Heart left ventricle (tissue), 16 donors: ENCODE measurements around the gene HEPACAM. TPM values are rescaled to one million over a fixed set of nuclear protein-coding genes. Genes with fewer than 3 reads are reported as not detected.

Experiments used
- ATAC-seq, 4 donors: fragments of 200-7000 bp; cut with Tn5 transposase; one replicate each; pipeline ENCODE4 v1.9.1; 2020 to 2022; ENCODE audit warnings: moderate library complexity in 4 of 4, mild to moderate bottlenecking in 3 of 4, moderate number of reproducible peaks in 1 of 4
- DNase-seq, 5 donors: peaks; one replicate each; pipeline ENCODE4 v3.0.0-alpha.2; 2020
- H3K27ac ChIP-seq, 12 donors: fragments of 200-600 bp; sonication (generic) in 4 of 12; one replicate each; pipeline versions ENCODE4 v1.5.0 to v1.8.0; 2016 to 2022; ENCODE audit warnings: mild to moderate bottlenecking in 2 of 12
- H3K27me3 ChIP-seq, 9 donors: fragments of 200-600 bp; sonication (generic) in 2 of 9; one replicate each; pipeline versions ENCODE4 v1.5.1 to v1.8.0; 2016 to 2022; ENCODE audit warnings: mild to moderate bottlenecking in 3 of 9
- H3K36me3 ChIP-seq, 9 donors: fragments of 200-600 bp; sonication (generic) in 2 of 9; one replicate each; pipeline versions ENCODE4 v1.5.0 to v1.8.0; 2018 to 2022; ENCODE audit warnings: mild to moderate bottlenecking in 2 of 9
- H3K4me1 ChIP-seq, 12 donors: fragments of 200-600 bp; sonication (generic) in 4 of 12; one replicate each; pipeline versions ENCODE4 v1.5.0 to v1.8.0; 2016 to 2022; ENCODE audit warnings: mild to moderate bottlenecking in 3 of 12
- H3K4me3 ChIP-seq, 12 donors: fragments of 200-600 bp; sonication (generic) in 4 of 12; one replicate each; pipeline versions ENCODE4 v1.5.0 to v1.8.0; 2017 to 2022; ENCODE audit warnings: mild to moderate bottlenecking in 9 of 12, moderate library complexity in 4 of 12
- H3K9me3 ChIP-seq, 12 donors: fragments of 200-600 bp; sonication (generic) in 4 of 12; one replicate each; pipeline versions ENCODE4 v1.5.0 to v1.8.0; 2016 to 2022; ENCODE audit warnings: mild to moderate bottlenecking in 1 of 12
- CTCF ChIP-seq, 12 donors: fragments of 200-600 bp; sonication (generic) in 4 of 12; IDR thresholded peaks; one replicate each; pipeline versions ENCODE4 v1.5.0 to v1.8.0; 2018 to 2022; ENCODE audit warnings: antibody characterized with exemption in 12 of 12, mild to moderate bottlenecking in 5 of 12
- POLR2A ChIP-seq, 2 donors: fragments of 450-650 bp; IDR thresholded peaks; one replicate each; pipeline ENCODE4 v1.6.1; 2017; ENCODE audit warnings: antibody characterized with exemption in 2 of 2, mild to moderate bottlenecking in 2 of 2, moderate library complexity in 2 of 2
- WGBS, 4 donors: extraction: QIAGEN DNeasy Blood & Tissue Kit in 2 of 4; methylation state at CpG; one replicate each; pipeline versions ENCODE4 v1.1.5 to v1.1.7; 2013 to 2018; 5-methylcytosine and 5-hydroxymethylcytosine counted together
- intact Hi-C, 10 donors: fragments of 100-400 bp; cut with DNase I; formaldehyde crosslinking; loops; one replicate each; pipeline versions ENCODE4 v1.11.1 to v1.14.2; 2022
- polyA plus RNA-seq, 2 donors: library from polyadenylated mRNA; stranded (reverse); fragments of 200-250 nt; gene quantifications; one replicate each; pipeline ENCODE4 v1.2.3, GENCODE V29; 2013
- total RNA-seq, 9 donors: library from RNA; depleted of rRNA in 2 of 9; stranded (reverse); fragments of >200 nt in 2 of 9; fragmentation: NEBNext Ultra II Directional in 3 of 9; extraction: Animal tissue kit (Norgen Biotek cat#: 25700) in 3 of 9; gene quantifications; one replicate each; pipeline versions ENCODE4 v1.1.0 to v1.2.4, GENCODE V29; 2016 to 2023
- donor health status: ischemic (EF 13 %, LVEDD 7.1; RV severe dilation, severe dysfunction).
- donor health status: healthy with polysubstance abuse.
- donor health status: DM: no; HTN: yes; CAD: no.
- donor health status: DM: no; HTN: no; CAD: no.
- donor health status: ischemic (EF 25% LVEDD 6.9; RV normal size, moderate dysfunction).
- donor health status: ischemic (EF 25% LVEDD 5.7; RV mildly dilated, moderate dysfunction).
- donor health status: healthy.
- donor health status: DM: yes; HTN: yes; CAD: no.
- donor health status: ischemic (EF 35%, LVEDD 5.7; RV mildly dilated, moderate dysfunction).
- donor health status: nonischemic (EF 11% LVEDD 7.7; RV severe dilation, severe dysfunction).
- donor health status: DM: yes; HTN: yes; CAD: no.
- donor health status: PGD.
- donor health status: ischemic (EF 29% LVEDD 5.4; RV normal size, mild dysfunction).
- donor health status: nonischemic (EF 23%, LVEDD 6.1; RV moderate dilation, normal function).

The HEPACAM gene
- total and polyA plus RNA-seq, 11 donors: 0.07 to 2.6 (median 0.38) TPM; not detected in 4

GRCh38 chr11:124930799-124931198 lies 5.0 kb downstream of the HEPACAM start:
- no peak overlapping the region for H3K4me3 ChIP-seq
- no peak for TF ChIP-seq CTCF (IDR thresholded peaks at IDR 0.05)
- no peak for TF ChIP-seq POLR2A (IDR thresholded peaks at IDR 0.05)
- no peaks in the 10 kb centered on the region for H3K4me1 ChIP-seq
- no peak overlapping the region for H3K27ac ChIP-seq
- DNase-seq (no peak), ATAC-seq (no peak)
- WGBS, 4 donors: 79 to 85% (median 82%) methylated on average over 3 of the region's 3 CpGs
- intact Hi-C loops: no loop called here
- H3K36me3 ChIP-seq: no peaks in the 10 kb centered on the region
- H3K9me3 ChIP-seq: no peaks in the 10 kb centered on the region
- H3K27me3 ChIP-seq: peaks cover 0 to 6% (median 0%) of the 10 kb centered on the region in 9 donors

- no peak for TF ChIP-seq POLR2A (IDR thresholded peaks at IDR 0.05)
- TF ChIP-seq CTCF (IDR thresholded peaks at IDR 0.05): no peak
- no peaks in the 10 kb centered on the region for H3K36me3 ChIP-seq
- H3K27me3 ChIP-seq: no peaks in the 10 kb centered on the region
- H3K27ac ChIP-seq: no peak overlapping the region
- no peaks in the 10 kb centered on the region for H3K4me1 ChIP-seq
- ATAC-seq (no peak), DNase-seq (no peak)
- H3K4me3 ChIP-seq: no peak overlapping the region
- 31 to 52% (median 44%) methylated on average over 4 of the region's 4 CpGs for WGBS, 4 donors
- intact Hi-C loops: loop anchor here in 2 of 10 donors (10.0 kb wide), 1 partner anchor 54 kb away; no protein-coding TSS in a partner anchor
- H3K9me3 ChIP-seq: no peaks in the 10 kb centered on the region
Observed at GRCh38 chr11:124928942-124929665, 6.7 kb downstream of the HEPACAM start.

- intact Hi-C loops: loop anchor here in 2 of 10 donors (10.0 kb wide), 1 partner anchor 48 kb away; no protein-coding TSS in a partner anchor
- Histone ChIP-seq H3K27ac (no peak overlapping the region), H3K36me3 (no peaks in the 10 kb centered on the region), H3K9me3 (no peaks in the 10 kb centered on the region), H3K4me3 (no peak overlapping the region), H3K27me3 (peaks cover 0 to 10% (median 3%) of the 10 kb centered on the region in 9 donors), H3K4me1 (peaks cover 0 to 17% (median 4%) of the 10 kb centered on the region in 12 donors)
- DNase-seq (no peak), ATAC-seq (no peak)
- no peak for TF ChIP-seq POLR2A (IDR thresholded peaks at IDR 0.05)
- TF ChIP-seq CTCF (IDR thresholded peaks at IDR 0.05): no peak
Observed at GRCh38 chr11:124923296-124923695, 12.6 kb downstream of the HEPACAM start.

GRCh38 chr11:124922831-124923230 lies 13.0 kb downstream of the HEPACAM start:
- 90 to 96% (median 91%) methylated on average over 4 of the region's 4 CpGs for WGBS, 4 donors
- TF ChIP-seq POLR2A (IDR thresholded peaks at IDR 0.05) (no peak), CTCF (IDR thresholded peaks at IDR 0.05) (no peak)
- no peaks in the 10 kb centered on the region for H3K9me3 ChIP-seq
- H3K27me3 ChIP-seq: peaks cover 0 to 10% (median 3%) of the 10 kb centered on the region in 9 donors
- no peak overlapping the region for H3K4me3 ChIP-seq
- H3K4me1 ChIP-seq: peaks cover 0 to 17% (median 4%) of the 10 kb centered on the region in 12 donors
- intact Hi-C loops: loop anchor here in 2 of 10 donors (10.0 kb wide), 1 partner anchor 48 kb away; no protein-coding TSS in a partner anchor
- no peak overlapping the region for H3K27ac ChIP-seq
- ATAC-seq (no peak), DNase-seq (no peak)
- H3K36me3 ChIP-seq: no peaks in the 10 kb centered on the region
